Fibroblast of the conjunctiva (primary cell): ENCODE measurements around the gene ZFP62.

Experiments used
- DNase-seq: peaks from one replicate; pipeline ENCODE4 v3.0.0-alpha.2; 2010; ENCODE audit warnings: low read depth

Gene ZFP62

DNA sequence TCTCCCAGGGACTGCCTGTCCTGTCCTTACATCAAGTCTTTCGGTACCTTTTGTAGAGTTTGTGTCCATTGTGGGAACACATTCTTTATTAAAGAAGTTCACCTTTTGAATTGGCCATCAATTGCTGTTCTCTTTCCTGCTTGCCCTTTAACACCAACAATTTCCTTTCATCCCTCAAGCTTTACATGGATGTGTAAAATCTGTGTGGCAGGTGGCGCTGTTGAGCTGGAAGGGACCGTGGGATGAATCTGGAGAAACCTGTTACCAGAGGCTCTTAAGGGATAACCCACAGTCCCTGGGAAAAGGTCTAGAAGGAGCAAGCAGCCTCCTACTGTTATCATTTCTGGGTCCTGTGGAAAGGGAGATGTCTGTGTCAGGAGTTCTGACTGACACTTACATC lies 7.9 kb upstream of the ZFP62 start:
- DNase-seq: peak; percentile 43

DNA sequence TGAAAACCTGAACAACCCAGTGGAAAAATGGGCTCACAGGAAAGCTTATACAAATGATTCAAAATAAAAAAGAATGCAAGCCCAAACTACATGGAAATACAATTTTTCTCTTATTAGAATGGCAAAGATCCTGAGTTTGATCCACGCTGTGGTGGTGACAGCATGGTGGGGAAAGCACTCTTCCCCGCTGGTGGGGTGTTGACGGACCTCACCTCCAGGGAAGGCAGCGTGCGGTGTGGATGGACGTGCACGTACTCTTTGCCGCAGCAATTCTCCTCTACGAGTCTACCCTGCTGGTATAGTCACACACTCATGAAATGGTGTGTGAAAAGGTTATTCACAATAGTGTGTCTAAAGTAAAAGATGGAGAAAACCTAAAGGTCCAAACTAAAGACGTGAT lies 5.9 kb upstream of the ZFP62 start:
- no peak for DNase-seq

DNA sequence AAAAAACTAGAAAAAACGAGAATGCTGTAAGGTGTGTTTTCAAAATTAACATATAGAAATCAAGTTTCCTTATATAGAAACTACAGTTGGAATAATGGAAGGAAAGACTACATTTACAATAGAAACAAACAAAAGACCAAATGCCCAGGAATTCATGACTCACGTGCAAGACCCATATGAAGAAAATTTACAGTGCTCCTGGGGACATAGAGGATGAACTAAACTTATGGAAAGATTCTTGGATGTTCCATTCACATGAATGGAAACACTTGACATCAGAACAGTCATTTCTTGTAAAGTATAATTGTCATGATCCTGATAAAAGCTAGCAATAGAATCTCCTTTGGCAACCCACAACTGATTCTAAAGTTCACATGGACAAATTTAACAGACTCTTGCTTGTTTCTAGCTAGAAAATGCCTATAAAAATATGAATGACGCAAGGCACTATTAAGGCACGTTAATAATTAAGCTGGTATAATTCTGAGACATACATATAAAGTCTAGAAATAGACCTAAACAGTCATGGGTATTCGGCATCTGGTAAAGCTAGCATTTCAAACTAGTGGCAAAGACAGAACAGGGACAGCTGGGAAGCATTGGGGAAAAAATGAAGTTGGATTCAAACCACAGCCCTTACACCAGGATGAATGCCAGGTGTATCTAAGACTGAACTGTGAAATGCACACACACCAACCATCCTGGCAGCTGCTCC lies 5.1 kb upstream of the ZFP62 start:
- no peak for DNase-seq

DNA sequence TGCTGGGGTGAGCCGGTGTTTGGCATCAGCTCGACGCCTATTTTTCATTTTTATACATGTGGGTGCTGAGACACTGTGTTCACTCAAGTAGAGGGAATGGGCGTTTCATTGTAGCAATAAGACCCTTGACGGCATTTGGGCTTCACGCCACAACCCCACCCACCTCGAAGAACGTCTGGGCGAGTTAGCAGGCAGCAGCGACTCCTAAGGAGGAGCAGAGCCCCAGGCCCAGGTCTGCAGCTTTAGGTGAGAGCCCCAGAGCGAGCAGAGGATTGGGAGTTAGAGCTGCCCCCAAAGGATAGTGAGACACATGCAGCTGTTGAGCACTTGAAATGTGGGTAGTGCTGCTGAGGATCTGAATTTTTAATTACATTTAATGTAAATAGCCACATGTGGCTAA lies 1.6 kb upstream of the ZFP62 start:
- no peak for DNase-seq

DNA sequence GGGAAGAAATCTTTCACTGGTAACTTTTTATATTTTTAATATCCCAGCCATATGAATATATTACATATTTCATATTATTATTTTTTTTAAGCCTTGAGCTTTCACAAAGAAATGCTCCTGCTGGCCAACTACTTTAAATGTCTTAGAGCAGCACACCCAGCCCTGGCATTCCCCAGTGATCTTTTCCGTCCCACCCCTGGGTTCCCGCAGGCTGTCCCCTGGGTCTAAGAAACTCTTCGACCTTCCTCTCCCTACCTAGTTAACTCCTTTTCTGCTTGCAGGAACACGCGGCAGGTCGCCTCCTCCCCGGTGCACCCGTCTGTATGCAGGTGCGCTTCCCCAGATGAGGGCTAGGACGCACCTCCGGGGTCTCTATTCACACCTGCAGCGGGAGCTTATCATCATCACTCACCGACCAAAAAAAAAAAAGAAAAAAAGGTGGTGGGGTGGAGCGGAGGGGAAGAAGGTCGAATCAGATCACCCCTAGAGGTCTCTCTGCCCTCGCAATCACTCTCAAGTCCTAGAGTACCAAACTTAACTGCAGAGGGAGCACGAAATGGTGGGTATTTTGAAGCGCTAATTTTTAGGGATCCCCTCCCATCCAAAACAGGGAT lies 696 bp downstream of the ZFP62 start:
- peak; percentile 13 for DNase-seq

DNA sequence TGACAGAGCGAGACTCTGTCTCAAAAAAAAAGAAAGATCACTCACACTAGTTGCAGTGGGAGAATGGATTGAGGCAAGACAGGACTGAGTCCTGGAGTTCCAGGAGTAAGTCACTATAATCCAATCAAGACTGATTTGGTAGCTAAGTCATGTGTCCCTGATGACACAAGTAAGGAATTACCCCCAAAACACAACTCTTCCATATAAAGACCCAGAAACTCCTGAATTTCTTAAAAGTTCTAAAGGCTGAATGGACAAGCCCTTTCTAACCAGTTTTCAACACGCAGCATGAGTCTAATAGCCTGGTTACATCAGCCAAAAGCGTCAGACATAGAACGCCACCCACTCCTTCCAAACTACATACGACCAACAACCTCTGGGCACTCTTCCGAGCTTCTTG lies 2.5 kb downstream of the ZFP62 start:
- DNase-seq: no peak

DNA sequence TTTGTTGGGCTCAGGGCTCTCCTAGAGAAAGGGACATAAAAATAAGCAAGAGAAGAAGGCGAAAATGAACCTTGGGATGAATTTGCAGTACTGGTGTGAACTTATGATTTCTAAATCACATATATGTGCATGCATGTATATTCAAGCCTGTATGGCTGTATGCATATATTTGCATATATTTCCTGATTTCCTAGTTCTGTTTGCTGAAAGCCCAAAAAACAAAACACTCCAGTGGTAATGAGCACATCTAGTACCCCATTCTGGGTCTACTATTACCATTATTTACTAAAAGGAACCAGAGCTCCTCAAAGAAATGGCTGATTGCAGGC lies 7.3 kb downstream of the ZFP62 start:
- DNase-seq: no peak

DNA sequence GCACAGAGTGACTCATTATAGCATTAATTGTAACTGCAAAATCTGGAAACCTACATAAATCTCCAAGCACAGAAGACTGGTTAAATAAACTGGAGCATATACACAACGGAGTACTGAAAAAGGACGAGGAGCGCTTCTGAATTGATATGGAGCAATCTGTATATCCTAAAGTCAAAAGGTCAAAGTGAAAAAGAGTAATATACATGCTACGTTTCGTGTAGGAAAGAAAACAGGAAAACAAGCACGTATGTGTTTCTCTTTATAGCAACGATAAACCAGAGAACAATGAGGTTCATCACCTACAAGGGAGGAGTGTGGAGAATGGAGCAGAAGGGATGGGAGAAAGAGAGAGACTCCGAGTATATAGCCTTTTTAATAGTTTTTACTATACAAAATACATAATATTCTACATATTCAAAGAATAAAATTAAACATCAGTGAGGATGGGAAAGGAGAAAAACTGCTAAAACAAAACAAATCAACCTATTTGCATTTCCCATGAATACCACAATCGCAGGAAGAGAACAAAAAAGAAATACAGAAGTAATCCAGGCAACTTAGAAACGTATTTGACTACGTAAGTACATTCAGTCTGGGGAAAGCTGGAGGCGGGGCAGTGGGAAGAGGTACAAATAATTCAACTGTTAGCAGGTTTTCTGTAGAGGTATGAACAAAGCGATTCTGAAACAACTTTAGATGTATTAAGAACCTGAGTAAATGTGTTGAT lies 7.8 kb downstream of the ZFP62 start:
- DNase-seq: no peak

DNA sequence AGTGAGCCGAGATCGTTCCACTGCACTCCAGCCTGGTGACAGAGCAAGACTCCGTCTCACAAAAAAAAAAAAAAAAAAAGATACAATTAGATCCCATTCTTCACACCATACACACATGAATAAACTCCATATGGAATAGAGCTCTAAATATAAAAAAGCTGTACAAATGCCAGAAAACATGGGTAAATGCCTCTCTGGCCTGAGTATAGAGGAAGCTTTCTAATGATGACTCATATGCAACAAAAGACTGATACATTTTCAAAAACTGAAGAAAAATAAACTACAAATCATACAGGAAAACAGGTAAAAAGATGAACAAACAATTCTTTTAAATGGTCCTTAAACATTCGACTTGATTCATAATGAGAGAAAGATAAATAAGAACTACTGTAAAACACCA lies 8.6 kb downstream of the ZFP62 start:
- DNase-seq: no peak

DNA sequence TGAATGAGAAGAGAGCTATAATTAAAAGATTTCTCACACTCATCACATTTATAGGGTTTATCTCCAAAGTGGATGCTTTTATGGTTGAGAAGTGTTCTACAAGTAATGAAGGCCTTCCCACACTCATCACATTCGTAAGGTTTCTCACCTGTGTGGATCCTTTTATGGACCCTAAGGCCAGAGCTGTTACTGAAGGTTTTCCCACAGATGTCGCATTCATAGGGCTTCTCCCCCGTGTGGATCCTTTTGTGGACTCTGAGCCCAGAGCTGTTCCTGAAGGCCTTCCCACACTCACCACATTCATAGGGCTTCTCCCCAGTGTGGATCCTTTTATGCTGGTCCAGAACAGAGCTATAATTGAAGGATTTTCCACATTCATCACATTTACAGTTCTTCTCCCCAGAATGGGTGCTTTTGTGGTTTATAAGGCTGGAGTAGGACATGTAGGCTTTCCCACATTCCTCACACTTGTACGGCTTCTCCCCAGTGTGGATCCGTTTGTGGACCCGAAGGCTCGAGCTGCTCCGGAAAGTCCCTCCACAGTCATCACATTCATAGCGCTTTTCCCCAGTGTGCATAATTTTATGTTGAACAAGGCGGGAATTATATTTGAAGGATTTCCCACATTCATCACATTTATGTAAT lies 10.5 kb downstream of the ZFP62 start:
- no peak for DNase-seq

DNA sequence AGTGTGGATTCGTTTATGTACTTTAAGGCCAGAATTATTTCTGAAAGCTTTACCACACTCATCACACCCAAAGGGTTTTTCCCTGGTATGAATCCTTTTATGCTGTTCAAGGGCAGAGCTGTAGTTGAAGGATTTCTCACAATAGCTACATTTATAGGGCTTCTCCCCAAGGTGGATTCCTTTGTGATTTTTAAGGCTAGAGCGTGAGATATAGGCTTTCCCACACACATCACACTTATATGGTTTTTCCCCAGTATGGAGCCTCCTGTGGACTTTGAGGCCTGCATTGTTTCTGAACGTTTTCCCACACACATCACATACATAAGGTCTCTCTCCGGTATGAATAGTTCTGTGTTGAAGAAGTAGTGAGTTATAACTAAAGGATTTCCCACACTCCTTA lies 11.2 kb downstream of the ZFP62 start:
- DNase-seq: no peak

DNA sequence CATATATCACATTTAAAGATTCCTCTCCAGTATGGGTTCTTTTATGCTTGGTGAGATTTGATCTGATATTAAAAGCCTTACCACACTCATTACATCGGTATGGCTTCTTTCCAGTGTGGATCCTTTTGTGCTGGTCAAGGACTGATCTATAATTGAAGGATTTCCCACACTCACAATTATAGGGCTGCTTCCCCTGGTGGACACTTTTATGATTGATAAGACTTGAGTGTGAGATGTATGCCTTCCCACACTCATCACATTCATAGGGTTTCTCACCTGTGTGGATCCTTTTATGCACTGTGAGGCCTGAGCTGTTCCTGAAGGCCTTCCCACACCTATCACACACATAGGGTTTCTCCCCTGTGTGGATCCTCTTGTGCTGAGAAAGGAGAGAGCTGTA lies 12.2 kb downstream of the ZFP62 start:
- DNase-seq: no peak

DNA sequence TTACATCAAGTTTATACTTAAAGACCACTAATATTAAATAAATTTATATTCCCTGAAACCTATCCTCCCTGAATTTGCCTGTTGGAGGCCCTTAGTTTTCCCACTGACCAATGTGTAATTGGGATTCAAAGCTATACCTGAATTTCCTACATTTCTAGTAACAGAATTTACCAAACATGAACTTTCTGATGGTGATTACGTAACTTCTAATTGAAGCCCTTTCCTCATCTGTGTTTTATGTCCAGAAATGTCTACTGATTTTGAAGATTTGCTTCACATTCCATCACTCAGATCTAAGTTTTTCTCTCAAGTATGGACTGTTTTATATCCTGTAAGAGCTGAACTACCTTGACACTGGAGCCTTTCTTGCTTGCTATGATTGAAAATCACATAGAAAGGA lies 12.8 kb downstream of the ZFP62 start:
- DNase-seq: no peak

DNA sequence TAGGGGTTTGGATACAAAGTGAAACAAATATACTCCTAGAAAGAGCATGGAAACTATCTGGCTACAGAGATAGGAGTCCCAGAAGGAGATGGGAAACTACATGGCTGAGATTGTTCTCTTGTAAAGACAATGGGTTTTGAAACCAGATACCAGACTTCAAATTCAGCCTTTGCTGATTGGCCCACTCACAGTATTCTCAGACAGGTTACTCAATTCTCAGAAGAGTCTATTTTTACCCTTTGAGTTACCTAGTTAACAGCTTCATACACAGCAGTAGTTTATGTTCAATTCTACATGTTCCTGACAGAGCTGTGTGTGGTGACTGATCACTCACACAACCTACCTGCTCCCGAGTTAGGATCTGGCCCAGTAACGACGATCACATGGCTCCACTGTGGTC lies 14.1 kb downstream of the ZFP62 start:
- DNase-seq: no peak

DNA sequence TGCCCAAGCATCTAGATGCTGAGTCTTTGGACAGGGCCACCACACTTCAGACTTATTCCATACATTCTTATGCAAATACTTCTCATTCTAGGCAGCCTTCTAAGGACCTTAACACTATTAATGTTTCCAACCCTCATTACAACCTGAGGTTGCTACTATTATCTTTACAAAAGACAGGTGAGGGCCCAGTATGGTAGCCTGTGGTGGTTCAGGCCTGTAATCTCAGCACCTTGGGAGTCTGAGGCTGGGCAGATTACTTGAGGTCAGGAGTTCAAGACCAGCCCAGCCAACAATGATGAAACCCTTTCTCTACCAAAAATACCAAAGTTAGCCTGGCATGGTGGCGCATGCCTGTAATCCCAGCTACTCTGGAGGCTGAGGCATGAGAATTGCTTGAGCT lies 16.2 kb downstream of the ZFP62 start:
- DNase-seq: no peak

DNA sequence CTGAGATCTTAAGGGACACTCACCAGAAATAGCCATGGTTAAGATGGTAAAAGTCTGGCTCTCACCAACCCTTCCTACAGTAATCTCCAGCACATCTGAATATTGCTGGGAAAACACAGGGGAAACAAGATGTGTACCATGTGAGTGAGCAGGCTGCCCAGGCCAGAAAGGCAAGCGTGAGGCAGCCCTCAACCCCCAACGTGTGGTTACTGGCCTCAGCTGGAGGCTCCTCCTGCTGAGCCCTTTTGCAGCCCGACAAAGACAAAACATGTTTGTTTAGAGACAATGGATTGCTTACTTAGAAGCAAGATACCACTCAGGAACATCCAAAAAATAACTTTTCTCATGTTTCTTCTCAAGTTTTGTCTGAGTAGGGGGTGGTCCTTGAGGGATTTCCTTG lies 16.6 kb downstream of the ZFP62 start:
- DNase-seq: no peak

DNA sequence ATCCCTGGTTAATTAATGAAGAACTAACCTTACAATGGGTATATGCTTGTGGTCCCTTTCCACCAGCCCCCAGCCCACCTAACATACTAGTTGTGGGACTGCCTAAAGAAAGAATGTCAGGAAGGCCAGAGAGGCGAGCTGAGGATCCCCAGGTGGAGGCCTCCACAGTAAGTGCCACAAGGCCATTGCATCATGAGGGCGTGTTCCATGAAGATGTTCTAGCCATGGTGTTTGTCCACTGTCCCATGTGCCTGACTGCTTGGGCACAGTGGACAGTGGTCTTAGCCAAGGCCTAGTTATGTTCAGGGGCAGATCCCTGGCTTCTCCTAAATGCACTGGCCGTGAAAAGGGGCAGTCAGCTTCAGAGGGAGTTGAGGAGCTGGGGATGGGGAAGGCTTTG lies 21.1 kb downstream of the ZFP62 start:
- no peak for DNase-seq

DNA sequence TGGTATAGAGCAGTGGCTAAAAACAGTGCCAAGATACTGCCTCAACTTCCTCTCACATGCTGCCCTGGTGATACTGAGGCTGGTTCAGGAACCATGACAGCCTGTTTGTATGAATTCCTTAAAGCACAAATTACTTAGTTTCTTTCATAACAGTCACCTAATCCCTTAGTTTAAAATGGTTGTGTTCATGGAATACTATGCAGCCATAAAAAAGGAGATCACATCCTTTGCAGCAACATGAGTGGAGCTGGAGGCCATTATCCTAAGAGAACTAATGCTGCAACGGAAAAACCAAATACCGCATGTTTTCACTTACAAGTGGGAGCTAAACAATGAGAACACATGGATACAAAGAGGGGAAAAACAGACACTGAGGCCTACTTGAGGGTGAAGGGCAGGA lies 21.8 kb downstream of the ZFP62 start:
- DNase-seq: no peak

DNA sequence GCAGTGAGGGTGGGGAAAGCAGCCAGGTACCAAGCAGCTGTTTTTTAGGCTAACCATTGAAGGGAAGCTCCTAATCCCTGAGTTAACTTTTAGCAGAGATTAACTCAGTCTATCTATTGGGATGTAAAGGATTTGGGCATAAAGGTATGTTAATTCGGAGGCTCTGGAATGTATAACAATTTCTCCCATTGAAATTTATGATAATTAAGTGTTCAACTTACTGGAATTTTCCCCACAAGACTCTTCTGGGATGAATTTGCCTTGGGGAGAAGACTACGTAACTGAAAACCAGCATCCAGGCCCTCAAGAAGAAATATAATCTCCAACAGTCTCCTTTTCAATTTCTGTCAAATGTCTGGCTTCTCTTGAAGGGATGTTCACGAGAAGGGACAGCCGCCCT lies 23.6 kb downstream of the ZFP62 start:
- DNase-seq: no peak

DNA sequence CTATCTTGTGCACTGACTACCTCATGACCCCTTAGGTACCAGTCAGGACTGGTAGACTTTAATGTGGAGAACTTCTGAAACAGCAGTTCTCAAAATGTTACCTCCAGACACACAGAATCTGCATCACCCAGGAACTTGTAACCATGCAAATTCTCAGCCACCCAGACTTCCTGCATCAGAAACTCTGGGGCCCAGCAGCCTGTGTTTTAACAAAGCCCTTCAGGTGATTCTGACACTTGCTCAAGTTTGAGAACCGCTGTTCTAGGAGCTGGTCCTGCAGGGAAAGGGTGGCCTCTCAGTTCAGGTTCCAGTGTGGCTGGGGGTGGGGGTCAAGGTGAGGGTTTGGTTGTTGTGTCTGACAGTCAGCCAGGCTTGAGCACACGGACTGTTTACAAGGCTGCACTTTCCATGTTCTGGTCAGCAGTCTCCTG lies 28.4 kb downstream of the ZFP62 start:
- no peak for DNase-seq

DNA sequence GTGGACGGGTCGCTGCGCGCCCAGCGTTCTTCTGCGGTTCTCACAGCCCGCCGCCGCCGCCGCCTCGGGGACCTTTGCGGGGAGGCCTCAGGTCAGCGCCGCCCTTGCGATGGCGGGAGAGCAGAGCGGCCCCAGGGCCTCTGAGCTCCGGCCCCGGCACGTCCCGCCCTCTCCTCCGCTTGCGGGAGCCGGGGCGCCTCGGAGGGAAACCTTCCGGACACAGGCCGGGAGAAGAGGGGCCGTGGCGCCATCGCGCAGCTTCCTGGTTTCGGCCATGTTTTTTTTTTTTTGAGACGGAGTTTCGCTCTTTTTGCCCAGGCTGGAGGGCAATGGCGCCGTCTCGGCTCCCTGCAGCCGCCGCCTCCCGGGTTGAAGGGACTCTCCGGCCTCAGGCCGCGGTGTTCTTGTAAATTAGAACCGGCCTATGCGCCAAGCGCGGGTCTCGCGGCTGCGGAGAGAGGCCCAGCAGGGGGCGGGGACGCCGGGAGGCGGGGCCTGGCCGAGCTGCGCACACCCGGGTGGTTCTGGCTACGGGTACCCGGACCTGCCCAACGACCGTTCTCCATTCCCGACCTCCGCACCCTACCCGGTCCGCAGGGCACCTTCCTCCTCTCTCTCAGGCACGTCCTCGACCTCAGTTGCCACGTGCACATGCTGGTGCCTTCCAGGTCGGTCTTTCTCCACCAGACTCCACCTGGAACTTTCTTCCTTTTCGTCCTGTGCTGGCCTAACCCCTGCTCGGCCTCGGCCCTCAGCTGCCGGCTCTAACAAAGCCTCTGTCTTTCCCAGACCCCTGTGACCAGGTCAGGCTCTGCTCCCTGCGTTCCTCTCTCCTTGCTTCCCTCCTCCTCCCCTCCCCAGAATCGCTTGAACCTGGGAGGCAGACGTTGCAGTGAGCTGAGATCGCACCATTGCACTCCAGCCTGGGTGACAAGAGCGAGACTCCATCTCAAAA lies 29.7 kb downstream of the ZFP62 start:
- DNase-seq: peak; percentile 57
